Measurements from ENCODE around the gene TES. TPM values are rescaled to one million over a fixed set of nuclear protein-coding genes. Genes with fewer than 3 reads are reported as not detected.
A peak's percentile ranks its signal among the peaks of the same experiment; 100 is the strongest.

The TES gene
- polyA plus RNA-seq, 1 donor from 2014 or later: 38.0 TPM

DNA sequence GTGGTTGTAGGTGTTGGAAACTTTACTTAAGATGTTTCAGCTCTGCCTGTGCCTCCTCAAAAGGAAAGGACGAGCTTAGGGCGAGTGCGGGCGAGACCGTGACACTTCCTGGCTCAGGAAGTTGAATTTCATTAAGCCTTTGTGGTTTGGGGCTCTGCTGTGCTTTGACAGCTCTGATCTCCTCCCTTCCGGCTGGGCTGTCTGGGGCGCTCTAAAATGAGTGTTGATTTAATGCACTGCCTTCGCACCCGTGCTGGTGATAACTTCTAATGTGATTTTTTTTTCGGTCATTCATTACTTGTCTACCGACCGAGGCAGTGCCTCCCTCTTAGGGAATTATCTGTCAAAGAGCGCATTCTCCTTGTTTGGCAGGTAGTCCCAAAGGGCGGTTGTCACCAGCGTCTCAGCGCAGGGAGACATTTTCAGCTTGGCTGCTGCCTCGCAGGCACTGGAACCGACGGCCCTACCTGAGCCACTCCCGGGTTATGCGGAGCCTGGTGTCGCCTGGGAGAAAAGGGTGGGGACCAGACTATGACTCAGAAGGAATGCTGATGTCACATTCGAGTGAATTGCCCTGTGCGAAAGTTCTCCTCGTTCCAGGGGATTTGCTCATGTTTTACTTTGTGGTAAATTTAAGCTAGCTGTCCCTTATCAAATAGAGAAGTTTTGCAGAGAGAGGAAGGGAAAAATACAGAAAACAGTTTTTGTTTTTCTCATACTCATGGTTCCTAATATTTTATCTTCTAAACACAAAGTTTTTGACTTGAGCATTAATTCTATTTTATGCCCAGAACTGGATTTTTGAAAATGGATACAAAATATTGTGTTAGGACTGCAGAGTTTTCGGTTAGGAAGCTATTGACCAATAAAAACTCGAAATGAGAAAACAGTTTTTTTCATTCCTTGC is 920 bp downstream of the TES start:
- peak overlapping the region; percentile 67 for H3K9ac ChIP-seq (ENCODE audit: low read length)
- no peaks in the 10 kb centered on the region for H3K9me3 ChIP-seq (ENCODE audit: low read length)
- no peaks in the 10 kb centered on the region for H3K79me2 ChIP-seq (replicated peaks; ENCODE audit: insufficient read depth, low read length)
- TF ChIP-seq SMC3 (conservative IDR thresholded peaks at IDR 0.05; ENCODE audit: poor library complexity): no peak
- peak; percentile 35 for TF ChIP-seq MXI1 (conservative IDR thresholded peaks at IDR 0.05; ENCODE audit: poor library complexity, severe bottlenecking)
- no peak for TF ChIP-seq RAD21 (conservative IDR thresholded peaks at IDR 0.05)
- TF ChIP-seq, protein P1, sequence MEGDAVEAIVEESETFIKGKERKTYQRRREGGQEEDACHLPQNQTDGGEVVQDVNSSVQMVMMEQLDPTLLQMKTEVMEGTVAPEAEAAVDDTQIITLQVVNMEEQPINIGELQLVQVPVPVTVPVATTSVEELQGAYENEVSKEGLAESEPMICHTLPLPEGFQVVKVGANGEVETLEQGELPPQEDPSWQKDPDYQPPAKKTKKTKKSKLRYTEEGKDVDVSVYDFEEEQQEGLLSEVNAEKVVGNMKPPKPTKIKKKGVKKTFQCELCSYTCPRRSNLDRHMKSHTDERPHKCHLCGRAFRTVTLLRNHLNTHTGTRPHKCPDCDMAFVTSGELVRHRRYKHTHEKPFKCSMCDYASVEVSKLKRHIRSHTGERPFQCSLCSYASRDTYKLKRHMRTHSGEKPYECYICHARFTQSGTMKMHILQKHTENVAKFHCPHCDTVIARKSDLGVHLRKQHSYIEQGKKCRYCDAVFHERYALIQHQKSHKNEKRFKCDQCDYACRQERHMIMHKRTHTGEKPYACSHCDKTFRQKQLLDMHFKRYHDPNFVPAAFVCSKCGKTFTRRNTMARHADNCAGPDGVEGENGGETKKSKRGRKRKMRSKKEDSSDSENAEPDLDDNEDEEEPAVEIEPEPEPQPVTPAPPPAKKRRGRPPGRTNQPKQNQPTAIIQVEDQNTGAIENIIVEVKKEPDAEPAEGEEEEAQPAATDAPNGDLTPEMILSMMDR (IDR thresholded peaks at IDR 0.05; ENCODE audit: poor library complexity, severe bottlenecking): no peak
- TF ChIP-seq EP300 (conservative IDR thresholded peaks at IDR 0.05; ENCODE audit: poor library complexity, severe bottlenecking): peak; percentile 61
- no peak for TF ChIP-seq EZH2 (IDR thresholded peaks at IDR 0.05; ENCODE audit: borderline replicate concordance, insufficient read depth, low read length, poor library complexity, severe bottlenecking)
- no peak for TF ChIP-seq TAF1 (IDR thresholded peaks at IDR 0.05; ENCODE audit: low read depth)
- TF ChIP-seq POLR2AphosphoS5 (IDR thresholded peaks at IDR 0.05): peak; percentile 68
- TF ChIP-seq, protein P2, sequence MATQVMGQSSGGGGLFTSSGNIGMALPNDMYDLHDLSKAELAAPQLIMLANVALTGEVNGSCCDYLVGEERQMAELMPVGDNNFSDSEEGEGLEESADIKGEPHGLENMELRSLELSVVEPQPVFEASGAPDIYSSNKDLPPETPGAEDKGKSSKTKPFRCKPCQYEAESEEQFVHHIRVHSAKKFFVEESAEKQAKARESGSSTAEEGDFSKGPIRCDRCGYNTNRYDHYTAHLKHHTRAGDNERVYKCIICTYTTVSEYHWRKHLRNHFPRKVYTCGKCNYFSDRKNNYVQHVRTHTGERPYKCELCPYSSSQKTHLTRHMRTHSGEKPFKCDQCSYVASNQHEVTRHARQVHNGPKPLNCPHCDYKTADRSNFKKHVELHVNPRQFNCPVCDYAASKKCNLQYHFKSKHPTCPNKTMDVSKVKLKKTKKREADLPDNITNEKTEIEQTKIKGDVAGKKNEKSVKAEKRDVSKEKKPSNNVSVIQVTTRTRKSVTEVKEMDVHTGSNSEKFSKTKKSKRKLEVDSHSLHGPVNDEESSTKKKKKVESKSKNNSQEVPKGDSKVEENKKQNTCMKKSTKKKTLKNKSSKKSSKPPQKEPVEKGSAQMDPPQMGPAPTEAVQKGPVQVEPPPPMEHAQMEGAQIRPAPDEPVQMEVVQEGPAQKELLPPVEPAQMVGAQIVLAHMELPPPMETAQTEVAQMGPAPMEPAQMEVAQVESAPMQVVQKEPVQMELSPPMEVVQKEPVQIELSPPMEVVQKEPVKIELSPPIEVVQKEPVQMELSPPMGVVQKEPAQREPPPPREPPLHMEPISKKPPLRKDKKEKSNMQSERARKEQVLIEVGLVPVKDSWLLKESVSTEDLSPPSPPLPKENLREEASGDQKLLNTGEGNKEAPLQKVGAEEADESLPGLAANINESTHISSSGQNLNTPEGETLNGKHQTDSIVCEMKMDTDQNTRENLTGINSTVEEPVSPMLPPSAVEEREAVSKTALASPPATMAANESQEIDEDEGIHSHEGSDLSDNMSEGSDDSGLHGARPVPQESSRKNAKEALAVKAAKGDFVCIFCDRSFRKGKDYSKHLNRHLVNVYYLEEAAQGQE (IDR thresholded peaks at IDR 0.05; ENCODE audit: borderline replicate concordance): peak; percentile 51
- H3K27me3 ChIP-seq (ENCODE audit: insufficient read depth, low read depth, low read length): peaks cover 54% of the 10 kb centered on the region
- peak overlapping the region; percentile 67 for H3K4me2 ChIP-seq (ENCODE audit: low read length)
- peak overlapping the region; percentile 21 for H3K27ac ChIP-seq (ENCODE audit: low read length)
- no peaks in the 10 kb centered on the region for H3K9me2 ChIP-seq (ENCODE audit: insufficient read depth, low read length)
- H3F3A ChIP-seq (ENCODE audit: insufficient read depth, low read length, poor library complexity, severe bottlenecking): no peaks in the 10 kb centered on the region
- H2AFZ ChIP-seq (ENCODE audit: low read depth, low read length): no peak overlapping the region
- H3K36me3 ChIP-seq (ENCODE audit: insufficient read depth, low read length): no peaks in the 10 kb centered on the region
- H3K4me3 ChIP-seq (ENCODE audit: low read length): peak overlapping the region; percentile 85
- H4K20me1 ChIP-seq (ENCODE audit: insufficient read depth): no peaks in the 10 kb centered on the region

DNA sequence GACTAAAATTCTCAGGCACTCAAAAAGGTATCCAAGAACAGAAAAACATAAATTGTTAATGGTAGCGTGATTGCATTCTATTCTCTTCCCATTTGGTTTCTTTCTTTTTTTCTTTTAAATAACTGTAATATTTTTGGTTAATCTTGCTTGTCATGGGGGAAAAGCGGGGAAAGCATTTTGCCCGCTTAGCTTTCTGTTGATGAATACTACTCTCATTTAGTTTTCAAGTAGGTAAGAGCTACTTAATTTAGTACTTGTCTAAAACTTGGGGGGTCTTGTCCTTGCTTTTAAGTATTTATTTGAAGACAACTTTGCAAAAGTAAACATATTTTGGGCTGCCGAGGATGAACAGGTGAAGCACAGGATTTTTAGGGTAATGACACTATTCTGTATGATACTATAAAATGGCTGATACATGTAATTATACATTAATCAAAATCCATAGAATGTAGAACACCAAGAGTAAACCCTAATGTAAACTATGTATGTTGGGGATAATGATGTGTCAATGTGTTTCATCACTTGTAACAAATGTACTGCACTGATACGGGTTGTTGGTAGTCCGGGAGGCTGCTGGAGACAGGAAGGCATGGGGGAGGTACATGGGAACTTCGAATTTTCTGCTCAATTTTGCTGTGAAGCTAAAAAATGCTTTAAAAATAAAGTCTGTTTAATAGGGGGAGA is 1.7 kb downstream of the TES start:
- Histone ChIP-seq H3K27me3 (ENCODE audit: insufficient read depth, low read depth, low read length) (peaks cover 54% of the 10 kb centered on the region), H3K27ac (ENCODE audit: low read length) (no peak overlapping the region), H4K20me1 (ENCODE audit: insufficient read depth) (no peaks in the 10 kb centered on the region), H3K79me2 (replicated peaks; ENCODE audit: insufficient read depth, low read length) (no peaks in the 10 kb centered on the region), H3K36me3 (ENCODE audit: insufficient read depth, low read length) (no peaks in the 10 kb centered on the region), H3K9me2 (ENCODE audit: insufficient read depth, low read length) (no peaks in the 10 kb centered on the region), H2AFZ (ENCODE audit: low read depth, low read length) (no peak overlapping the region), H3F3A (ENCODE audit: insufficient read depth, low read length, poor library complexity, severe bottlenecking) (no peaks in the 10 kb centered on the region), H3K9ac (ENCODE audit: low read length) (no peak overlapping the region), H3K4me2 (ENCODE audit: low read length) (peak overlapping the region; percentile 67), H3K9me3 (ENCODE audit: low read length) (no peaks in the 10 kb centered on the region), H3K4me3 (ENCODE audit: low read length) (peak overlapping the region; percentile 85)
- TF ChIP-seq EP300 (conservative IDR thresholded peaks at IDR 0.05; ENCODE audit: poor library complexity, severe bottlenecking): no peak
- no peak for TF ChIP-seq EZH2 (IDR thresholded peaks at IDR 0.05; ENCODE audit: borderline replicate concordance, insufficient read depth, low read length, poor library complexity, severe bottlenecking)
- TF ChIP-seq, protein P1 (IDR thresholded peaks at IDR 0.05; ENCODE audit: poor library complexity, severe bottlenecking): no peak
- TF ChIP-seq MXI1 (conservative IDR thresholded peaks at IDR 0.05; ENCODE audit: poor library complexity, severe bottlenecking): no peak
- no peak for TF ChIP-seq SMC3 (conservative IDR thresholded peaks at IDR 0.05; ENCODE audit: poor library complexity)
- no peak for TF ChIP-seq RAD21 (conservative IDR thresholded peaks at IDR 0.05)
- TF ChIP-seq, protein P2 (IDR thresholded peaks at IDR 0.05; ENCODE audit: borderline replicate concordance): no peak
- no peak for TF ChIP-seq POLR2AphosphoS5 (IDR thresholded peaks at IDR 0.05)

Measured in neural cell (in vitro differentiated cells).